Lower leg skin (tissue), 3 donors: ENCODE measurements around the gene EP400.

ENCODE experiments used
- CTCF ChIP-seq, 3 donors: fragments of 450-650 bp; IDR thresholded peaks; one replicate each; pipeline ENCODE4 v1.5.1; 2016; ENCODE audit warnings: antibody characterized with exemption in 3 of 3, mild to moderate bottlenecking in 3 of 3, moderate library complexity in 2 of 3
- POLR2A ChIP-seq, 2 donors: fragments of 450-650 bp; IDR thresholded peaks; one replicate each; pipeline ENCODE4 v1.6.1; 2016 to 2017; ENCODE audit warnings: antibody characterized with exemption in 2 of 2, mild to moderate bottlenecking in 1 of 2, moderate library complexity in 1 of 2

GRCh38 chr12:132056320-132056719 is 106.6 kb downstream of the EP400 start:
- TF ChIP-seq POLR2A (IDR thresholded peaks at IDR 0.05) (no peak), CTCF (IDR thresholded peaks at IDR 0.05) (no peak)
